ENCODE data around the gene PLSCR3.

PLSCR3 gene

GRCh38 chr17:7426203-7426863 lies 32.0 kb upstream of the PLSCR3 start:
- DNase-seq (ENCODE audit: low spot score): no peak

GRCh38 chr17:7425756-7426155 lies 31.4 kb upstream of the PLSCR3 start:
- DNase-seq (ENCODE audit: low spot score): no peak

- no peak for DNase-seq (ENCODE audit: low spot score)
These were observed 31.0 kb upstream of the PLSCR3 start, which contains the start of gene SPEM2 for GRCh38 chr17:7425316-7425715. TSS of gene SPEM2 (plus strand) at chr17:7425616. CDS start at chr17:7425689, 73 bp downstream.

- DNase-seq (ENCODE audit: low spot score): no peak
These were observed 29.4 kb upstream of the PLSCR3 start for GRCh38 chr17:7423679-7424078.

- DNase-seq (ENCODE audit: low spot score): no peak
These were observed 26.9 kb upstream of the PLSCR3 start for GRCh38 chr17:7421186-7421585.

GRCh38 chr17:7419819-7420610 lies 25.7 kb upstream of the PLSCR3 start, which contains the start of gene SPEM1:
TSS of gene SPEM1 (plus strand) at chr17:7420324. CDS start at chr17:7420385, 61 bp downstream.
- DNase-seq (ENCODE audit: low spot score): no peak

GRCh38 chr17:7418472-7419152 lies 24.3 kb upstream of the PLSCR3 start:
- DNase-seq (ENCODE audit: low spot score): no peak

- DNase-seq (ENCODE audit: low spot score): no peak
These were observed 22.8 kb upstream of the PLSCR3 start for GRCh38 chr17:7417056-7417655.

- no peak for DNase-seq (ENCODE audit: low spot score)
These were observed 22.0 kb upstream of the PLSCR3 start for GRCh38 chr17:7416323-7416722.

- DNase-seq (ENCODE audit: low spot score): no peak
These were observed 21.5 kb upstream of the PLSCR3 start for GRCh38 chr17:7415784-7416183.

- no peak for DNase-seq (ENCODE audit: low spot score)
These were observed 20.5 kb upstream of the PLSCR3 start for GRCh38 chr17:7414837-7415236.

- DNase-seq (ENCODE audit: low spot score): peak; percentile 64
These were observed 19.1 kb upstream of the PLSCR3 start for GRCh38 chr17:7413346-7413985.

GRCh38 chr17:7411427-7411750 lies 17.1 kb upstream of the PLSCR3 start:
- DNase-seq (ENCODE audit: low spot score): no peak

GRCh38 chr17:7410634-7411426 lies 16.5 kb upstream of the PLSCR3 start:
- no peak for DNase-seq (ENCODE audit: low spot score)

GRCh38 chr17:7409716-7410115 lies 15.4 kb upstream of the PLSCR3 start:
- DNase-seq (ENCODE audit: low spot score): no peak

GRCh38 chr17:7408863-7409262 lies 14.5 kb upstream of the PLSCR3 start:
- DNase-seq (ENCODE audit: low spot score): no peak

GRCh38 chr17:7408252-7408727 lies 14.0 kb upstream of the PLSCR3 start:
- no peak for DNase-seq (ENCODE audit: low spot score)

- no peak for DNase-seq (ENCODE audit: low spot score)
These were observed 13.3 kb upstream of the PLSCR3 start, which contains the start of gene NLGN2 for GRCh38 chr17:7407485-7408251. TSS of gene NLGN2 (plus strand) at chr17:7407845. CDS start at chr17:7408256, 411 bp downstream.

GRCh38 chr17:7407082-7407481 lies 12.8 kb upstream of the PLSCR3 start:
- no peak for DNase-seq (ENCODE audit: low spot score)

GRCh38 chr17:7406235-7406825 lies 12.0 kb upstream of the PLSCR3 start:
- no peak for DNase-seq (ENCODE audit: low spot score)
